Activated CD4-positive, alpha-beta memory T cell treated with anti-CD3 and anti-CD28 coated beads for 36 hours (primary cell): Measurements from ENCODE around the gene NLGN1. TPM values are rescaled to one million over a fixed set of nuclear protein-coding genes. Genes with fewer than 3 reads are reported as not detected.

Experiments used
- CTCF ChIA-PET: fragments of 350-600 bp; sonication (Branson Sonifier 250); formaldehyde crosslinking; loops from one replicate; lab custom pipeline; 2021; ENCODE audit warnings: antibody characterized with exemption, inconsistent platforms; lab: Charles Lee
- POLR2A ChIA-PET: fragments of 350-600 bp; sonication (Branson Sonifier 250); formaldehyde crosslinking; loops from one replicate; lab custom pipeline; 2021; ENCODE audit warnings: antibody characterized with exemption; lab: Charles Lee
- DNase-seq: peaks from one replicate; pipeline ENCODE4 v3.0.0-alpha.2; 2020
- H3K27ac Mint-ChIP-seq: one replicate; pipeline ENCODE4 v1.8.0; 2021; ENCODE audit warnings: mixed read lengths
- H3K27me3 Mint-ChIP-seq: one replicate; pipeline ENCODE4 v1.8.0; 2021; ENCODE audit warnings: mixed read lengths
- H3K36me3 Mint-ChIP-seq: one replicate; pipeline ENCODE4 v1.8.0; 2021; ENCODE audit warnings: mixed read lengths
- H3K4me1 Mint-ChIP-seq: one replicate; pipeline ENCODE4 v1.8.0; 2021; ENCODE audit warnings: low read depth, mixed read lengths
- H3K4me3 Mint-ChIP-seq: one replicate; pipeline ENCODE4 v1.8.0; 2021; ENCODE audit warnings: mild to moderate bottlenecking, mixed read lengths
- H3K9me3 Mint-ChIP-seq: one replicate; pipeline ENCODE4 v1.8.0; 2021; ENCODE audit warnings: mixed read lengths
- intact Hi-C: fragments of 100-400 bp; cut with micrococcal nuclease; formaldehyde crosslinking; loops from one replicate; pipeline ENCODE4 v1.15.1; 2023
- total RNA-seq, 2 experiments: library from RNA; stranded (reverse); gene quantifications; one replicate each; pipeline ENCODE4 v1.2.3, GENCODE V29; 2021

NLGN1 gene
- total RNA-seq, 2 experiments from 2014 or later, result not detected

GRCh38 chr3:173743111-173743510 is 345.6 kb downstream of the NLGN1 start:
- Mint-ChIP-seq H3K4me1 (no peaks in the 10 kb centered on the region), H3K36me3 (no peaks in the 10 kb centered on the region), H3K9me3 (peaks cover 8% of the 10 kb centered on the region), H3K27me3 (no peaks in the 10 kb centered on the region), H3K4me3 (no peak overlapping the region), H3K27ac (no peak overlapping the region)
- DNase-seq, result no peak
- intact Hi-C loops, result no loop called here
- CTCF ChIA-PET, result no interaction called here
- POLR2A ChIA-PET, result no interaction called here

GRCh38 chr3:173743516-173743915 is 346.0 kb downstream of the NLGN1 start:
- Mint-ChIP-seq H3K27me3 (no peaks in the 10 kb centered on the region), H3K4me1 (no peaks in the 10 kb centered on the region), H3K27ac (no peak overlapping the region), H3K36me3 (no peaks in the 10 kb centered on the region), H3K9me3 (peaks cover 7% of the 10 kb centered on the region), H3K4me3 (no peak overlapping the region)
- no peak for DNase-seq
- ChIA-PET CTCF (no interaction called here), POLR2A (no interaction called here)
- intact Hi-C loops, result no loop called here

- ChIA-PET CTCF (no interaction called here), POLR2A (no interaction called here)
- H3K27ac Mint-ChIP-seq, result no peak overlapping the region
- H3K9me3 Mint-ChIP-seq, result peaks cover 2% of the 10 kb centered on the region
- DNase-seq, result no peak
- intact Hi-C loops, result no loop called here
- H3K4me3 Mint-ChIP-seq, result no peak overlapping the region
- H3K36me3 Mint-ChIP-seq, result no peaks in the 10 kb centered on the region
- no peaks in the 10 kb centered on the region for H3K4me1 Mint-ChIP-seq
- H3K27me3 Mint-ChIP-seq, result no peaks in the 10 kb centered on the region
These were observed 346.9 kb downstream of the NLGN1 start for GRCh38 chr3:173744479-173744878.

GRCh38 chr3:173744895-173745294 is 347.4 kb downstream of the NLGN1 start:
- no peaks in the 10 kb centered on the region for H3K27me3 Mint-ChIP-seq
- no peaks in the 10 kb centered on the region for H3K4me1 Mint-ChIP-seq
- H3K4me3 Mint-ChIP-seq, result no peak overlapping the region
- H3K36me3 Mint-ChIP-seq, result no peaks in the 10 kb centered on the region
- DNase-seq, result no peak
- POLR2A ChIA-PET, result no interaction called here
- H3K9me3 Mint-ChIP-seq, result peaks cover 2% of the 10 kb centered on the region
- intact Hi-C loops, result no loop called here
- H3K27ac Mint-ChIP-seq, result no peak overlapping the region
- CTCF ChIA-PET, result no interaction called here

GRCh38 chr3:173745952-173746682 is 348.6 kb downstream of the NLGN1 start:
- H3K9me3 Mint-ChIP-seq, result peaks cover 2% of the 10 kb centered on the region
- intact Hi-C loops, result no loop called here
- no peaks in the 10 kb centered on the region for H3K27me3 Mint-ChIP-seq
- no peak for DNase-seq
- H3K36me3 Mint-ChIP-seq, result no peaks in the 10 kb centered on the region
- no peaks in the 10 kb centered on the region for H3K4me1 Mint-ChIP-seq
- ChIA-PET CTCF (no interaction called here), POLR2A (no interaction called here)
- H3K27ac Mint-ChIP-seq, result no peak overlapping the region
- H3K4me3 Mint-ChIP-seq, result no peak overlapping the region

GRCh38 chr3:173747427-173747826 is 349.9 kb downstream of the NLGN1 start:
- POLR2A ChIA-PET, result no interaction called here
- H3K4me3 Mint-ChIP-seq, result no peak overlapping the region
- peaks cover 2% of the 10 kb centered on the region for H3K9me3 Mint-ChIP-seq

GRCh38 chr3:173748105-173748504 is 350.6 kb downstream of the NLGN1 start:
- Mint-ChIP-seq H3K27me3 (no peaks in the 10 kb centered on the region), H3K9me3 (peaks cover 2% of the 10 kb centered on the region), H3K36me3 (no peaks in the 10 kb centered on the region), H3K4me3 (no peak overlapping the region), H3K27ac (no peak overlapping the region), H3K4me1 (no peaks in the 10 kb centered on the region)
- POLR2A ChIA-PET, result no interaction called here
- CTCF ChIA-PET, result no interaction called here
- DNase-seq, result no peak
- intact Hi-C loops, result no loop called here

More at GRCh38 chr3:173747427-173747826, 349.9 kb downstream of the NLGN1 start:
- Mint-ChIP-seq H3K4me1 (no peaks in the 10 kb centered on the region), H3K27ac (no peak overlapping the region), H3K27me3 (no peaks in the 10 kb centered on the region), H3K36me3 (no peaks in the 10 kb centered on the region)
- intact Hi-C loops, result no loop called here
- CTCF ChIA-PET, result no interaction called here
- DNase-seq, result no peak

GRCh38 chr3:173750095-173750494 is 352.6 kb downstream of the NLGN1 start:
- Mint-ChIP-seq H3K36me3 (no peaks in the 10 kb centered on the region), H3K27me3 (no peaks in the 10 kb centered on the region), H3K27ac (no peak overlapping the region), H3K9me3 (no peaks in the 10 kb centered on the region), H3K4me3 (no peak overlapping the region), H3K4me1 (no peaks in the 10 kb centered on the region)
- ChIA-PET CTCF (no interaction called here), POLR2A (no interaction called here)
- intact Hi-C loops, result no loop called here
- DNase-seq, result no peak

GRCh38 chr3:173750591-173750990 is 353.0 kb downstream of the NLGN1 start:
- CTCF ChIA-PET, result no interaction called here
- H3K27ac Mint-ChIP-seq, result no peak overlapping the region
- no peaks in the 10 kb centered on the region for H3K4me1 Mint-ChIP-seq
- no peak for DNase-seq
- POLR2A ChIA-PET, result no interaction called here
- H3K4me3 Mint-ChIP-seq, result no peak overlapping the region
- intact Hi-C loops, result no loop called here
- H3K27me3 Mint-ChIP-seq, result no peaks in the 10 kb centered on the region
- no peaks in the 10 kb centered on the region for H3K9me3 Mint-ChIP-seq
- H3K36me3 Mint-ChIP-seq, result no peaks in the 10 kb centered on the region

- H3K36me3 Mint-ChIP-seq, result no peaks in the 10 kb centered on the region
- POLR2A ChIA-PET, result no interaction called here
- DNase-seq, result no peak
These were observed 356.0 kb downstream of the NLGN1 start for GRCh38 chr3:173753593-173753992.

GRCh38 chr3:173755161-173755560 is 357.6 kb downstream of the NLGN1 start:
- Mint-ChIP-seq H3K4me3 (no peak overlapping the region), H3K27ac (no peak overlapping the region), H3K27me3 (no peaks in the 10 kb centered on the region), H3K9me3 (no peaks in the 10 kb centered on the region), H3K36me3 (no peaks in the 10 kb centered on the region), H3K4me1 (no peaks in the 10 kb centered on the region)
- ChIA-PET POLR2A (no interaction called here), CTCF (no interaction called here)
- intact Hi-C loops, result no loop called here
- no peak for DNase-seq

More at GRCh38 chr3:173753593-173753992, 356.0 kb downstream of the NLGN1 start:
- Mint-ChIP-seq H3K4me3 (no peak overlapping the region), H3K9me3 (no peaks in the 10 kb centered on the region), H3K27me3 (no peaks in the 10 kb centered on the region), H3K27ac (no peak overlapping the region), H3K4me1 (no peaks in the 10 kb centered on the region)
- CTCF ChIA-PET, result no interaction called here
- intact Hi-C loops, result no loop called here

GRCh38 chr3:173761161-173761560 is 363.6 kb downstream of the NLGN1 start:
- Mint-ChIP-seq H3K27ac (no peak overlapping the region), H3K9me3 (no peaks in the 10 kb centered on the region), H3K4me1 (no peaks in the 10 kb centered on the region), H3K4me3 (no peak overlapping the region), H3K36me3 (no peaks in the 10 kb centered on the region), H3K27me3 (no peaks in the 10 kb centered on the region)
- intact Hi-C loops, result no loop called here
- no peak for DNase-seq
- POLR2A ChIA-PET, result no interaction called here
- CTCF ChIA-PET, result no interaction called here

- no peaks in the 10 kb centered on the region for H3K27me3 Mint-ChIP-seq
- CTCF ChIA-PET, result no interaction called here
- H3K36me3 Mint-ChIP-seq, result no peaks in the 10 kb centered on the region
- H3K4me3 Mint-ChIP-seq, result no peak overlapping the region
- no peak overlapping the region for H3K27ac Mint-ChIP-seq
- no peaks in the 10 kb centered on the region for H3K9me3 Mint-ChIP-seq
- H3K4me1 Mint-ChIP-seq, result no peaks in the 10 kb centered on the region
- intact Hi-C loops, result no loop called here
- no peak for DNase-seq
- POLR2A ChIA-PET, result no interaction called here
These were observed 365.0 kb downstream of the NLGN1 start for GRCh38 chr3:173762501-173762900.
